Body of pancreas (tissue), 4 donors: ENCODE results near the gene PSMB1.

Source experiments
- POLR2A ChIP-seq, 3 donors: fragments of 450-650 bp; IDR thresholded peaks; one replicate each; pipeline ENCODE4 v1.6.1; 2016; ENCODE audit warnings: antibody characterized with exemption in 3 of 3, mild to moderate bottlenecking in 2 of 3
- TF ChIP-seq, protein P1 (sequence below), 7 experiments: fragments of 450-650 bp in 4 of 7; fragments of 200-600 bp in 3 of 7; sonication (generic) in 3 of 7; IDR thresholded peaks; one replicate each; pipeline ENCODE4 v1.5.1; 2016 to 2019; ENCODE audit warnings: antibody characterized with exemption in 7 of 7

DNA sequence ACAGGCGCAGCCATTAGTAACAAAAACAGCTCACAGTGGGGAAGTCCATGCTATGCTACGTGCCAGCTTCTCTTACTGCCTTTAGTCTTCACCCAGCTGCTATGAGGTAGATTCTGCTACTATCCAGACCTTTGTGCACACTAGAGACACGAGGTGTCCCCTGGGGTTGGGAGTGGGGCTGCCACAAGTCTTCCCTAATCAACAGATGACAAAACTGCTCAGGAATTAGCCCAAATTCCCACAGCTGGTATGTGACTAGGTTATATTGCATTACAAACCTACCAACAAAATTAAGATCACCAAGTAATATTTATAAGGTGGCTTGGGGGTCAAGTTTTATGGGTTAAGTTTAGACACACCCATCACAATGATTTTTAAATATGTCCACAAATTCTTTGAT lies 63.3 kb downstream of the PSMB1 start:
- TF ChIP-seq, protein P1, sequence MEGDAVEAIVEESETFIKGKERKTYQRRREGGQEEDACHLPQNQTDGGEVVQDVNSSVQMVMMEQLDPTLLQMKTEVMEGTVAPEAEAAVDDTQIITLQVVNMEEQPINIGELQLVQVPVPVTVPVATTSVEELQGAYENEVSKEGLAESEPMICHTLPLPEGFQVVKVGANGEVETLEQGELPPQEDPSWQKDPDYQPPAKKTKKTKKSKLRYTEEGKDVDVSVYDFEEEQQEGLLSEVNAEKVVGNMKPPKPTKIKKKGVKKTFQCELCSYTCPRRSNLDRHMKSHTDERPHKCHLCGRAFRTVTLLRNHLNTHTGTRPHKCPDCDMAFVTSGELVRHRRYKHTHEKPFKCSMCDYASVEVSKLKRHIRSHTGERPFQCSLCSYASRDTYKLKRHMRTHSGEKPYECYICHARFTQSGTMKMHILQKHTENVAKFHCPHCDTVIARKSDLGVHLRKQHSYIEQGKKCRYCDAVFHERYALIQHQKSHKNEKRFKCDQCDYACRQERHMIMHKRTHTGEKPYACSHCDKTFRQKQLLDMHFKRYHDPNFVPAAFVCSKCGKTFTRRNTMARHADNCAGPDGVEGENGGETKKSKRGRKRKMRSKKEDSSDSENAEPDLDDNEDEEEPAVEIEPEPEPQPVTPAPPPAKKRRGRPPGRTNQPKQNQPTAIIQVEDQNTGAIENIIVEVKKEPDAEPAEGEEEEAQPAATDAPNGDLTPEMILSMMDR (IDR thresholded peaks at IDR 0.05), result no peak
- TF ChIP-seq POLR2A (IDR thresholded peaks at IDR 0.05), result no peak
